Heart left ventricle (tissue), 16 donors: Measurements from ENCODE around the gene NAA20. TPM values are rescaled to one million over a fixed set of nuclear protein-coding genes. Genes with fewer than 3 reads are reported as not detected.

Experiments used
- ATAC-seq, 4 donors: fragments of 200-7000 bp; cut with Tn5 transposase; one replicate each; pipeline ENCODE4 v1.9.1; 2020 to 2022; ENCODE audit warnings: moderate library complexity in 4 of 4, mild to moderate bottlenecking in 3 of 4, moderate number of reproducible peaks in 1 of 4
- DNase-seq, 5 donors: peaks; one replicate each; pipeline ENCODE4 v3.0.0-alpha.2; 2020
- H3K27ac ChIP-seq, 12 donors: fragments of 200-600 bp; sonication (generic) in 4 of 12; one replicate each; pipeline versions ENCODE4 v1.5.0 to v1.8.0; 2016 to 2022; ENCODE audit warnings: mild to moderate bottlenecking in 2 of 12
- H3K27me3 ChIP-seq, 9 donors: fragments of 200-600 bp; sonication (generic) in 2 of 9; one replicate each; pipeline versions ENCODE4 v1.5.1 to v1.8.0; 2016 to 2022; ENCODE audit warnings: mild to moderate bottlenecking in 3 of 9
- H3K36me3 ChIP-seq, 9 donors: fragments of 200-600 bp; sonication (generic) in 2 of 9; one replicate each; pipeline versions ENCODE4 v1.5.0 to v1.8.0; 2018 to 2022; ENCODE audit warnings: mild to moderate bottlenecking in 2 of 9
- H3K4me1 ChIP-seq, 12 donors: fragments of 200-600 bp; sonication (generic) in 4 of 12; one replicate each; pipeline versions ENCODE4 v1.5.0 to v1.8.0; 2016 to 2022; ENCODE audit warnings: mild to moderate bottlenecking in 3 of 12
- H3K4me3 ChIP-seq, 12 donors: fragments of 200-600 bp; sonication (generic) in 4 of 12; one replicate each; pipeline versions ENCODE4 v1.5.0 to v1.8.0; 2017 to 2022; ENCODE audit warnings: mild to moderate bottlenecking in 9 of 12, moderate library complexity in 4 of 12
- H3K9me3 ChIP-seq, 12 donors: fragments of 200-600 bp; sonication (generic) in 4 of 12; one replicate each; pipeline versions ENCODE4 v1.5.0 to v1.8.0; 2016 to 2022; ENCODE audit warnings: mild to moderate bottlenecking in 1 of 12
- CTCF ChIP-seq, 12 donors: fragments of 200-600 bp; sonication (generic) in 4 of 12; IDR thresholded peaks; one replicate each; pipeline versions ENCODE4 v1.5.0 to v1.8.0; 2018 to 2022; ENCODE audit warnings: antibody characterized with exemption in 12 of 12, mild to moderate bottlenecking in 5 of 12
- POLR2A ChIP-seq, 2 donors: fragments of 450-650 bp; IDR thresholded peaks; one replicate each; pipeline ENCODE4 v1.6.1; 2017; ENCODE audit warnings: antibody characterized with exemption in 2 of 2, mild to moderate bottlenecking in 2 of 2, moderate library complexity in 2 of 2
- WGBS, 4 donors: extraction: QIAGEN DNeasy Blood & Tissue Kit in 2 of 4; methylation state at CpG; one replicate each; pipeline versions ENCODE4 v1.1.5 to v1.1.7; 2013 to 2018; 5-methylcytosine and 5-hydroxymethylcytosine counted together
- intact Hi-C, 10 donors: fragments of 100-400 bp; cut with DNase I; formaldehyde crosslinking; loops; one replicate each; pipeline versions ENCODE4 v1.11.1 to v1.14.2; 2022
- long read RNA-seq, 3 donors: library from polyadenylated mRNA; unstranded; transcript quantifications; one replicate each; pipeline ENCODE4 v2.0.0, GENCODE V29; 2020 to 2021
- polyA plus RNA-seq, 2 donors: library from polyadenylated mRNA; stranded (reverse); fragments of 200-250 nt; gene quantifications; one replicate each; pipeline ENCODE4 v1.2.3, GENCODE V29; 2013
- total RNA-seq, 9 donors: library from RNA; depleted of rRNA in 2 of 9; stranded (reverse); fragments of >200 nt in 2 of 9; fragmentation: NEBNext Ultra II Directional in 3 of 9; extraction: Animal tissue kit (Norgen Biotek cat#: 25700) in 3 of 9; gene quantifications; one replicate each; pipeline versions ENCODE4 v1.1.0 to v1.2.4, GENCODE V29; 2016 to 2023
- donor health status: ischemic (EF 13 %, LVEDD 7.1; RV severe dilation, severe dysfunction).
- donor health status: healthy with polysubstance abuse.
- donor health status: DM: no; HTN: yes; CAD: no.
- donor health status: DM: no; HTN: no; CAD: no.
- donor health status: ischemic (EF 25% LVEDD 6.9; RV normal size, moderate dysfunction).
- donor health status: ischemic (EF 25% LVEDD 5.7; RV mildly dilated, moderate dysfunction).
- donor health status: healthy.
- donor health status: DM: yes; HTN: yes; CAD: no.
- donor health status: ischemic (EF 35%, LVEDD 5.7; RV mildly dilated, moderate dysfunction).
- donor health status: nonischemic (EF 11% LVEDD 7.7; RV severe dilation, severe dysfunction).
- donor health status: DM: yes; HTN: yes; CAD: no.
- donor health status: PGD.
- donor health status: ischemic (EF 29% LVEDD 5.4; RV normal size, mild dysfunction).
- donor health status: nonischemic (EF 23%, LVEDD 6.1; RV moderate dilation, normal function).

The NAA20 gene
- total RNA-seq (10 to 100 TPM; 36.0 to 79.8 (median 59.1) TPM), polyA plus RNA-seq (100 to 1,000 TPM; 108 to 130 TPM)
- long read RNA-seq, donor 1, transcript NAA20-202 (6 exons, 1,260 nt) = major isoform, 51 of 63 reads
- long read RNA-seq, donor 1, partial matches to known transcripts = 7 of 63 reads
- long read RNA-seq, donor 1, other reads (novel, unspliced or antisense) = 5 of 63 reads
- long read RNA-seq, donor 2, transcript NAA20-202 (6 exons, 1,260 nt) = major isoform, 132 of 155 reads
- long read RNA-seq, donor 2, partial matches to known transcripts = 7 of 155 reads
- long read RNA-seq, donor 2, other reads (novel, unspliced or antisense) = 15 of 155 reads
- long read RNA-seq, donor 3, transcript NAA20-202 (6 exons, 1,260 nt) = major isoform, 68 of 82 reads
- long read RNA-seq, donor 3, partial matches to known transcripts = 7 of 82 reads
- long read RNA-seq, donor 3, other reads (novel, unspliced or antisense) = 7 of 82 reads

DNA sequence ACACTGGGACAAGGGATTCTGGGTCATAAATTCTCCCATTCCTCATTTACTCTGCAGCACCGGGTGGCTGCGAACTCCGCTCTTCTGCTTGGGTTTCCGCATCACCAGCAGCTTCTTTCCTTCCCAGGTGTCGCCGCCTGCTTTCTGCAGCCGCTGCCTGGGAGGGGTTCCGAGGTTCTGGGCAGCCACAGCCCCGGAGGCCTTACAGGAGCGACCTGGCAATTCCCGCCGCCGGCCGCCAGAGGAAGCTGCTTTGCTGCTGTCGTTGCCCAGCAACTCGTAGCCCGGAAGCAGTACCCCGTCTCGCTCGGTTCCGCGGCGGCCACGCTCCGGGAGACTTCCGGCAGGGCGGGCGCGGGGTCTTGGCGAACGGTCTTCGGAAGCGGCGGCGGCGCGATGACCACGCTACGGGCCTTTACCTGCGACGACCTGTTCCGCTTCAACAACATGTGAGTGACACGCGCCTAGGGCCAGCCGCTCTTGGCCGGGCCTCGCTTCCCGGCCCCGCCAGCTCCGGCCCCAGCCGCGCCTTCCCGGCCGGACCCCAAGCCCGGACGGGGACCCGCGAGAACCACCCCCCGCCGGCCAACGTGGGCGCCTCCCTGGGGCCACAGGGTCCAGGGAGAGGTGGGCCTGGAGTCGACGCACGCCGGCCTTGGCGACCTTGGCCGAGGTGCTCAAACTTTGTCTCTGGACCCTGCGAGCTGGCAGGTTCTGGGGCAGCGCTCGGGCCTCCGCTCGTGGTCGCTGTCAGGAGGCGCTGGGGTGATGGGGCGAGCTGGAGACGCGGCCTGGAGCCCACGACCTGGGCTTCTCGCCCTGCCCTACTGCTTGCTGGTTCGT lies at the start of gene NAA20:
NAA20 (plus strand) TSS at position 362 of the 843 bp plus-strand sequence; CDS start at position 397, 35 bp downstream.
- Histone ChIP-seq H3K4me1 (peaks cover 0 to 61% (median 28%) of the 10 kb centered on the region in 12 donors), H3K27ac (peak within 1 kb of the TSS; percentile 14 to 85 (median 76)), H3K36me3 (peaks cover 0 to 11% (median 0%) of the 10 kb centered on the region in 9 donors), H3K27me3 (no peaks in the 10 kb centered on the region), H3K9me3 (no peaks in the 10 kb centered on the region), H3K4me3 (peak within 1 kb of the TSS; percentile 71 to 99 (median 82))
- peak; percentile 96 to 99 (median 99) for ATAC-seq
- WGBS, 4 donors = 0 to 3% (median 0%) methylated on average over 16 to 81 of the region's 81 CpGs
- intact Hi-C loops = loop anchor here in 4 of 10 donors (5.0 kb wide), 2 partner anchors 35 to 325 kb away; partner anchors contain the start of genes CFAP61 (in 3 of the 4) and CRNKL1 (in 3 of the 4)
- peak; percentile 95 to 96 (median 95) for DNase-seq
- TF ChIP-seq CTCF (IDR thresholded peaks at IDR 0.05) = peak; percentile 56 to 89 (median 79)
- peak in 1 of 2 donors; percentile 49 for TF ChIP-seq POLR2A (IDR thresholded peaks at IDR 0.05)

- intact Hi-C loops = no loop called here
- Histone ChIP-seq H3K27ac (peak overlapping the region in 2 of 12 donors; percentile 5 to 27), H3K4me3 (no peak overlapping the region), H3K36me3 (peaks cover 0 to 100% (median 92%) of the 10 kb centered on the region in 9 donors), H3K27me3 (no peaks in the 10 kb centered on the region), H3K4me1 (peaks cover 0 to 65% (median 13%) of the 10 kb centered on the region in 12 donors), H3K9me3 (no peaks in the 10 kb centered on the region)
- no peak for DNase-seq
- TF ChIP-seq POLR2A (IDR thresholded peaks at IDR 0.05) (no peak), CTCF (IDR thresholded peaks at IDR 0.05) (no peak)
- 61 to 71% (median 67%) methylated on average over 5 of the region's 5 CpGs for WGBS, 4 donors
- no peak for ATAC-seq
These were observed 49.7 kb upstream of the NAA20 start for GRCh38 chr20:19967445-19967844.

DNA sequence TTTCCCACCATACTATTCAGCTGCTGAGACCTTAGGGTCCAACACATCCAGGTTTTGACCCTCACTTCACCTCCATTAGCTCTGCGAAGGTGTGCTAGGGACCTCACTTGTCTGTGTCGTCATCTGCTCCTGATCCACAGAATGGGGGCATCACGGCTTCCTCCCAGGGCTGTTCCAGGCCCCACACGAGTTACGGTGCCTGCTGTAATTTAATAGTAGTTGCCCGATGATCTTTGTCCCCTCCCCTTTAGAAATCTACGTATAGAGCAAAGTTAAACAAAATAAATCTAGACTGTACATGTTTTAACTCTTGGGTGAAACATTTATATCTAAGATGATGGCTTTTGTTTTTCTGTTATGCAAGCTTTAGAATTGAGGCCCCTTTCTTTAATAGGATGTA lies 49.1 kb upstream of the NAA20 start:
- WGBS, 4 donors = 89 to 92% (median 91%) methylated on average over 7 of the region's 7 CpGs
- TF ChIP-seq CTCF (IDR thresholded peaks at IDR 0.05) (no peak), POLR2A (IDR thresholded peaks at IDR 0.05) (no peak)
- Histone ChIP-seq H3K27ac (peak overlapping the region in 2 of 12 donors; percentile 5 to 27), H3K4me1 (peaks cover 0 to 71% (median 16%) of the 10 kb centered on the region in 12 donors), H3K36me3 (peaks cover 0 to 99% (median 90%) of the 10 kb centered on the region in 9 donors), H3K27me3 (no peaks in the 10 kb centered on the region), H3K4me3 (no peak overlapping the region), H3K9me3 (no peaks in the 10 kb centered on the region)
- DNase-seq = no peak
- intact Hi-C loops = no loop called here
- ATAC-seq = no peak
